Heart right ventricle (tissue), 16 donors: ENCODE data around the gene FIBIN. TPM values are rescaled to one million over a fixed set of nuclear protein-coding genes. Genes with fewer than 3 reads are reported as not detected.

Source experiments
- ATAC-seq, 8 donors: fragments of 200-7000 bp; cut with Tn5 transposase; one replicate each; pipeline ENCODE4 v1.9.1; 2020; ENCODE audit warnings: mild to moderate bottlenecking in 8 of 8, moderate library complexity in 8 of 8, moderate number of reproducible peaks in 1 of 8
- DNase-seq, 2 donors: peaks; one replicate each; pipeline ENCODE4 v3.0.0-alpha.2; 2020
- H3K27ac ChIP-seq, 10 donors: fragments of 200-600 bp; sonication (generic) in 2 of 10; one replicate each; pipeline versions ENCODE4 v1.5.0 to v1.8.0; 2020 to 2022; ENCODE audit warnings: mild to moderate bottlenecking in 3 of 10
- H3K27me3 ChIP-seq, 7 donors: fragments of 200-600 bp; one replicate each; pipeline ENCODE4 v1.8.0; 2021 to 2022; ENCODE audit warnings: mild to moderate bottlenecking in 2 of 7
- H3K36me3 ChIP-seq, 9 donors: fragments of 200-600 bp; sonication (generic) in 1 of 9; one replicate each; pipeline versions ENCODE4 v1.5.0 to v1.8.0; 2020 to 2022; ENCODE audit warnings: mild to moderate bottlenecking in 2 of 9
- H3K4me1 ChIP-seq, 9 donors: fragments of 200-600 bp; sonication (generic) in 1 of 9; one replicate each; pipeline versions ENCODE4 v1.5.0 to v1.8.0; 2020 to 2022; ENCODE audit warnings: mild to moderate bottlenecking in 4 of 9
- H3K4me3 ChIP-seq, 10 donors: fragments of 200-600 bp; sonication (generic) in 2 of 10; one replicate each; pipeline versions ENCODE4 v1.5.0 to v1.8.0; 2020 to 2022; ENCODE audit warnings: mild to moderate bottlenecking in 7 of 10, moderate library complexity in 2 of 10
- H3K9me3 ChIP-seq, 11 donors: fragments of 200-600 bp in 10 of 11; sonication (generic) in 2 of 11; one replicate each; pipeline versions ENCODE4 v1.5.0 to v1.8.0; 2013 to 2022; ENCODE audit warnings: mild to moderate bottlenecking in 2 of 11, control low read depth in 1 of 11, moderate library complexity in 1 of 11
- CTCF ChIP-seq, 9 donors: fragments of 200-600 bp; sonication (generic) in 2 of 9; IDR thresholded peaks; one replicate each; pipeline versions ENCODE4 v1.5.0 to v1.8.0; 2021 to 2022; ENCODE audit warnings: antibody characterized with exemption in 9 of 9, mild to moderate bottlenecking in 5 of 9, moderate library complexity in 1 of 9
- WGBS, 2 donors: extraction: QIAGEN DNeasy Blood & Tissue Kit; methylation state at CpG; one replicate each; pipeline ENCODE4 v1.1.7; 2013; ENCODE audit warnings: inconsistent platforms in 1 of 2; 5-methylcytosine and 5-hydroxymethylcytosine counted together
- intact Hi-C, 10 donors: fragments of 100-400 bp; cut with DNase I; formaldehyde crosslinking; loops; one replicate each; pipeline versions ENCODE4 v1.11.1 to v1.14.2; 2022
- polyA plus RNA-seq, 2 donors: library from polyadenylated mRNA; stranded (reverse); fragments of 200-250 nt; gene quantifications; one replicate each; pipeline ENCODE4 v1.2.3, GENCODE V29; 2013
- total RNA-seq, 10 donors: library from RNA; stranded (reverse); fragmentation: NEBNext Ultra II Directional in 3 of 10; extraction: Animal tissue kit (Norgen Biotek cat#: 25700) in 3 of 10; gene quantifications; one replicate each; pipeline versions ENCODE4 v1.2.1 to v1.2.4, GENCODE V29; 2021 to 2023
- donor health status: Arrhythmogenic right ventricular cardiomyopathy.
- donor health status: ischemic (EF 13 %, LVEDD 7.1; RV severe dilation, severe dysfunction).
- donor health status: healthy with polysubstance abuse.
- donor health status: DM: no; HTN: yes; CAD: no.
- donor health status: DM: no; HTN: no; CAD: no.
- donor health status: ischemic (EF 25% LVEDD 6.9; RV normal size, moderate dysfunction).
- donor health status: ischemic (EF 25% LVEDD 5.7; RV mildly dilated, moderate dysfunction).
- donor health status: healthy.
- donor health status: DM: yes; HTN: yes; CAD: no.
- donor health status: Ischemic cardiomyopathy.
- donor health status: ischemic (EF 35%, LVEDD 5.7; RV mildly dilated, moderate dysfunction).
- donor health status: nonischemic (EF 11% LVEDD 7.7; RV severe dilation, severe dysfunction).
- donor health status: DM: yes; HTN: yes; CAD: no.
- donor health status: PGD.
- donor health status: ischemic (EF 29% LVEDD 5.4; RV normal size, mild dysfunction).
- donor health status: nonischemic (EF 23%, LVEDD 6.1; RV moderate dilation, normal function).

The FIBIN gene
- total and polyA plus RNA-seq, 12 donors, result 3.5 to 13.8 (median 5.9) TPM

DNA sequence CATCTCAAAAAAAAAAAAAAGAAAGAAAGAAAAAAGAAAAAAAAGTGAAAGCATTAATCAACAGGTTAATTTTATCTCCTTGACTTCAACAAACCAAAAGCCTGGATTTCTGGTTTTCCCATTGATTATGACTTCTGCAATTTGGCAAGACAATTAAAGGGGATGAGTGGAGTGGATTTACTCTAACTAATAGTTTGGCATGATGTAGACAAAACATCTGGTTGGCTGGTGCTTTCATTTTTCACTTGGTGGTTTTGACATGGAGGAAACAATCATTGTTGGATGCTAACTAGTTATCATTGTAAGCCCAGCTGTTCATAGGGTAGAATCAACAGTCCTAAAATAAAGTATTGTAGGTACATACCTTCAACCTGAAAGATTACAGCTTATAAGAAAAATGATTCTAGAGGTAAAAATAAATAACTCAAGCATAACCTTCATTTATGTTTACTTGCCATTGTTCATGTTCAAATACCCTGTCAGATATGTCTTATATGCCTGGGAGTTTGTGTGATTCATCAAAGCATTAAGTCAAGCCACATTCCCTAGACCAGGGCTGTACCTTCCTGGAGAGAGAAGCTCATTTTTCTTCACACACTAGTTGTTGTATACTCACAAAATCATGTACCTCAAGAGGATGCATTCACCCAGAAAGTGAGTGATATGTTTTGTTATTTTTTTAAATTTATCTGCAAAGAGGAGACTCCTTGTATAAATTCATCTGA, 15.1 kb downstream of the FIBIN start:
- DNase-seq (no peak), ATAC-seq (no peak)
- no peak overlapping the region for H3K4me3 ChIP-seq
- no peak for TF ChIP-seq CTCF (IDR thresholded peaks at IDR 0.05)
- intact Hi-C loops, result no loop called here
- H3K4me1 ChIP-seq, result peaks cover 0 to 9% (median 0%) of the 10 kb centered on the region in 9 donors
- no peaks in the 10 kb centered on the region for H3K27me3 ChIP-seq
- H3K9me3 ChIP-seq, result peaks cover 0 to 5% (median 0%) of the 10 kb centered on the region in 11 donors
- H3K36me3 ChIP-seq, result no peaks in the 10 kb centered on the region
- H3K27ac ChIP-seq, result no peak overlapping the region

- Histone ChIP-seq H3K4me1 (peaks cover 0 to 9% (median 0%) of the 10 kb centered on the region in 9 donors), H3K27me3 (no peaks in the 10 kb centered on the region), H3K36me3 (no peaks in the 10 kb centered on the region), H3K9me3 (peaks cover 0 to 5% (median 0%) of the 10 kb centered on the region in 11 donors), H3K27ac (peak overlapping the region in 4 of 10 donors; percentile 23 to 58 (median 40)), H3K4me3 (no peak overlapping the region)
- DNase-seq, result no peak
- intact Hi-C loops, result no loop called here
- 66 to 72% methylated on average over 4 of the region's 4 CpGs for WGBS, 2 donors
- no peak for TF ChIP-seq CTCF (IDR thresholded peaks at IDR 0.05)
- no peak for ATAC-seq
These were observed 17.8 kb downstream of the FIBIN start for GRCh38 chr11:27011560-27012233.

GRCh38 chr11:27012234-27012921, 18.5 kb downstream of the FIBIN start:
- H3K4me3 ChIP-seq, result no peak overlapping the region
- TF ChIP-seq CTCF (IDR thresholded peaks at IDR 0.05), result no peak
- intact Hi-C loops, result no loop called here
- peak overlapping the region in 4 of 10 donors; percentile 23 to 58 (median 42) for H3K27ac ChIP-seq
- H3K4me1 ChIP-seq, result peaks cover 0 to 9% (median 0%) of the 10 kb centered on the region in 9 donors
- no peaks in the 10 kb centered on the region for H3K36me3 ChIP-seq
- ATAC-seq (peak in 3 of 8 donors; percentile 34 to 58 (median 46)), DNase-seq (no peak)
- H3K27me3 ChIP-seq, result no peaks in the 10 kb centered on the region
- WGBS, 2 donors, result 22 to 37% methylated on average over 4 of the region's 4 CpGs
- H3K9me3 ChIP-seq, result peaks cover 0 to 5% (median 0%) of the 10 kb centered on the region in 11 donors

- H3K36me3 ChIP-seq, result no peaks in the 10 kb centered on the region
- no peak for DNase-seq
- no peak for ATAC-seq
- TF ChIP-seq CTCF (IDR thresholded peaks at IDR 0.05), result no peak
- peaks cover 0 to 5% (median 0%) of the 10 kb centered on the region in 11 donors for H3K9me3 ChIP-seq
- H3K4me1 ChIP-seq, result peaks cover 0 to 9% (median 0%) of the 10 kb centered on the region in 9 donors
- peak overlapping the region in 1 of 10 donors; percentile 45 for H3K27ac ChIP-seq
- intact Hi-C loops, result no loop called here
- H3K4me3 ChIP-seq, result no peak overlapping the region
- WGBS, 2 donors, result 64 to 76% methylated on average over 4 of the region's 4 CpGs
- no peaks in the 10 kb centered on the region for H3K27me3 ChIP-seq
These were observed 20.0 kb downstream of the FIBIN start for GRCh38 chr11:27013781-27014361.
